Spleen (tissue), 11 donors: ENCODE measurements around the gene PTPRN2. TPM values are rescaled to one million over a fixed set of nuclear protein-coding genes. Genes with fewer than 3 reads are reported as not detected.

Source experiments
- DNase-seq: peaks from one replicate; pipeline ENCODE4 v3.0.0-alpha.2; 2020
- H3K27ac ChIP-seq, 8 donors: fragments of 200-600 bp; sonication (generic) in 7 of 8; 1 replicate in 4 of 8; 2 replicates in 4 of 8; pipeline versions ENCODE4 v1.5.0 to v1.8.0; 2016 to 2021; ENCODE audit warnings: inconsistent platforms in 4 of 8, mild to moderate bottlenecking in 4 of 8, moderate library complexity in 1 of 8
- H3K27me3 ChIP-seq, 7 donors: fragments of 200-600 bp; sonication (generic) in 6 of 7; replicated peaks in 1 of 7; 1 replicate in 4 of 7; 2 replicates in 3 of 7; pipeline versions ENCODE4 v1.5.0 to v1.8.0; 2016 to 2021; ENCODE audit warnings: inconsistent platforms in 3 of 7, mild to moderate bottlenecking in 1 of 7
- H3K36me3 ChIP-seq, 6 donors: fragments of 200-600 bp; sonication (generic) in 5 of 6; 1 replicate in 4 of 6; 2 replicates in 2 of 6; pipeline versions ENCODE4 v1.5.0 to v1.8.0; 2016 to 2021; ENCODE audit warnings: inconsistent platforms in 2 of 6
- H3K4me1 ChIP-seq, 6 donors: fragments of 200-600 bp; sonication (generic) in 5 of 6; 1 replicate in 3 of 6; 2 replicates in 3 of 6; pipeline versions ENCODE4 v1.5.0 to v1.8.0; 2016 to 2021; ENCODE audit warnings: inconsistent platforms in 3 of 6
- H3K4me3 ChIP-seq, 8 donors: fragments of 200-600 bp; sonication (generic) in 7 of 8; 1 replicate in 4 of 8; 2 replicates in 4 of 8; pipeline versions ENCODE4 v1.5.0 to v1.8.0; 2016 to 2021; ENCODE audit warnings: inconsistent platforms in 4 of 8, mild to moderate bottlenecking in 4 of 8, moderate library complexity in 2 of 8
- H3K9me3 ChIP-seq, 8 donors: fragments of 200-600 bp; sonication (generic) in 7 of 8; 1 replicate in 4 of 8; 2 replicates in 4 of 8; pipeline versions ENCODE4 v1.5.0 to v1.8.0; 2016 to 2021; ENCODE audit warnings: inconsistent platforms in 4 of 8
- CTCF ChIP-seq, 11 experiments: fragments of 200-600 bp in 7 of 11; fragments of 450-650 bp in 4 of 11; sonication (generic) in 4 of 11; IDR thresholded peaks in 8 of 11; conservative IDR thresholded peaks in 3 of 11; 1 replicate in 7 of 11; 2 replicates in 4 of 11; pipeline versions ENCODE4 v1.4.0 to v1.8.0; 2016 to 2021; ENCODE audit warnings: antibody characterized with exemption in 11 of 11, inconsistent platforms in 4 of 11, mild to moderate bottlenecking in 1 of 11
- POLR2A ChIP-seq, 3 donors: fragments of 450-650 bp; IDR thresholded peaks; one replicate each; pipeline ENCODE4 v1.5.1; 2017; ENCODE audit warnings: antibody characterized with exemption in 3 of 3, mild to moderate bottlenecking in 1 of 3
- POLR2AphosphoS5 ChIP-seq, 3 donors: sonication (generic); formaldehyde crosslinking; IDR thresholded peaks; one replicate each; pipeline ENCODE4 v1.5.1; 2017; ENCODE audit warnings: antibody characterized with exemption in 3 of 3
- WGBS, 5 donors: extraction: QIAGEN DNeasy Blood & Tissue Kit in 3 of 5; methylation state at CpG; one replicate each; pipeline versions ENCODE4 v1.1.5 to v1.1.7; 2013 to 2018; 5-methylcytosine and 5-hydroxymethylcytosine counted together
- intact Hi-C: fragments of 100-400 bp; cut with DNase I; formaldehyde crosslinking; loops from one replicate; pipeline ENCODE4 v1.15.0; 2023; ENCODE audit warnings: low total_unique reads
- polyA plus RNA-seq, 3 donors: library from polyadenylated mRNA; stranded (reverse); fragments of 200-250 nt; gene quantifications; one replicate each; pipeline ENCODE4 v1.2.1, GENCODE V29; 2013
- total RNA-seq, 7 donors: library from RNA; depleted of rRNA in 3 of 7; stranded (reverse); fragments of >200 nt in 3 of 7; fragmentation: NEBNext Ultra II Directional in 4 of 7; extraction: Animal tissue kit (Norgen Biotek cat#: 25700) in 4 of 7; gene quantifications; one replicate each; pipeline versions ENCODE4 v1.1.0 to v1.2.1, GENCODE V29; 2016 to 2021
- donor health status: healthy with polysubstance abuse.
- donor health status: DM: no; HTN: no; CAD: no; lungs with moderate emphysema.
- donor health status: DM: no; HTN: no; CAD: no.
- donor health status: Bipolar disorder and iron deficiency.
- donor health status: healthy.
- donor health status: DM: no; HTN: no; CAD: no.
- donor health status: DM: yes; HTN: yes; CAD: no.

Gene PTPRN2
- total and polyA plus RNA-seq, 10 donors, result 7.0 to 22.8 (median 16.8) TPM

DNA sequence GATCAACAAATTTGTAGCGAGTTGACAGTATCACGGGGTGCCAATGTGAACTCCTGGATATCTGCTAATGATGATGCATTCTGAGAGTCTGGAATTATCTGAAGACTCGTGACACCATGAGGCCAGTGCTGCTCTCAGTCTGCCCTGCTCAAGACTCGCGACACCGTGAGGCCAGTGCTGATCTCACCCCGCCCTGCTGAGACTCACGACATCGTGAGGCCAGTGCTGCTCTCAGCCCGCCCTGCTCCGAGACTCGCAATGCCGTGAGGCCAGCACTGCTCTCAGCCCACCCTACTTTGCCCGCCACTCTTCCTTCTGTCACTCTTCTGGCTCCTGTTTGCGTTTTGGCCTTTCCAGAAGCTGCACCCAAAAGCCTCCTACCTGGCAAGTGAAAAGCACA, 411.8 kb downstream of the PTPRN2 start:
- Histone ChIP-seq H3K27ac (no peak overlapping the region), H3K4me1 (no peaks in the 10 kb centered on the region), H3K9me3 (peaks cover 0 to 79% (median 33%) of the 10 kb centered on the region in 8 donors), H3K4me3 (no peak overlapping the region), H3K36me3 (no peaks in the 10 kb centered on the region), H3K27me3 (no peaks in the 10 kb centered on the region)
- TF ChIP-seq POLR2A (IDR thresholded peaks at IDR 0.05) (no peak), POLR2AphosphoS5 (IDR thresholded peaks at IDR 0.05) (no peak), CTCF (IDR thresholded peaks at IDR 0.05 in 8 of 11, conservative IDR thresholded peaks at IDR 0.05 in 3 of 11) (no peak)
- intact Hi-C loops, result no loop called here
- 84 to 91% (median 91%) methylated on average over 15 of the region's 15 CpGs for WGBS, 5 donors
- no peak for DNase-seq

- Histone ChIP-seq H3K27ac (no peak overlapping the region), H3K4me1 (no peaks in the 10 kb centered on the region), H3K4me3 (no peak overlapping the region), H3K27me3 (no peaks in the 10 kb centered on the region), H3K36me3 (no peaks in the 10 kb centered on the region), H3K9me3 (peaks cover 0 to 74% (median 33%) of the 10 kb centered on the region in 8 donors)
- TF ChIP-seq CTCF (IDR thresholded peaks at IDR 0.05 in 8 of 11, conservative IDR thresholded peaks at IDR 0.05 in 3 of 11) (no peak), POLR2AphosphoS5 (IDR thresholded peaks at IDR 0.05) (no peak), POLR2A (IDR thresholded peaks at IDR 0.05) (no peak)
- no peak for DNase-seq
- intact Hi-C loops, result no loop called here
- 89 to 94% (median 92%) methylated on average over 7 to 12 of the region's 12 CpGs for WGBS, 5 donors
These were observed 412.7 kb downstream of the PTPRN2 start for GRCh38 chr7:158174947-158175346.

GRCh38 chr7:158167373-158167772, 420.2 kb downstream of the PTPRN2 start:
- H3K4me1 ChIP-seq, result no peaks in the 10 kb centered on the region
- H3K27ac ChIP-seq, result no peak overlapping the region
- H3K9me3 ChIP-seq, result peaks cover 0 to 27% (median 3%) of the 10 kb centered on the region in 8 donors
- 72 to 78% (median 74%) methylated on average over 4 of the region's 4 CpGs for WGBS, 5 donors
- TF ChIP-seq POLR2AphosphoS5 (IDR thresholded peaks at IDR 0.05) (no peak), CTCF (IDR thresholded peaks at IDR 0.05 in 8 of 11, conservative IDR thresholded peaks at IDR 0.05 in 3 of 11) (no peak), POLR2A (IDR thresholded peaks at IDR 0.05) (no peak)
- DNase-seq, result no peak
- intact Hi-C loops, result no loop called here
- H3K27me3 ChIP-seq, result no peaks in the 10 kb centered on the region
- no peak overlapping the region for H3K4me3 ChIP-seq
- no peaks in the 10 kb centered on the region for H3K36me3 ChIP-seq

DNA sequence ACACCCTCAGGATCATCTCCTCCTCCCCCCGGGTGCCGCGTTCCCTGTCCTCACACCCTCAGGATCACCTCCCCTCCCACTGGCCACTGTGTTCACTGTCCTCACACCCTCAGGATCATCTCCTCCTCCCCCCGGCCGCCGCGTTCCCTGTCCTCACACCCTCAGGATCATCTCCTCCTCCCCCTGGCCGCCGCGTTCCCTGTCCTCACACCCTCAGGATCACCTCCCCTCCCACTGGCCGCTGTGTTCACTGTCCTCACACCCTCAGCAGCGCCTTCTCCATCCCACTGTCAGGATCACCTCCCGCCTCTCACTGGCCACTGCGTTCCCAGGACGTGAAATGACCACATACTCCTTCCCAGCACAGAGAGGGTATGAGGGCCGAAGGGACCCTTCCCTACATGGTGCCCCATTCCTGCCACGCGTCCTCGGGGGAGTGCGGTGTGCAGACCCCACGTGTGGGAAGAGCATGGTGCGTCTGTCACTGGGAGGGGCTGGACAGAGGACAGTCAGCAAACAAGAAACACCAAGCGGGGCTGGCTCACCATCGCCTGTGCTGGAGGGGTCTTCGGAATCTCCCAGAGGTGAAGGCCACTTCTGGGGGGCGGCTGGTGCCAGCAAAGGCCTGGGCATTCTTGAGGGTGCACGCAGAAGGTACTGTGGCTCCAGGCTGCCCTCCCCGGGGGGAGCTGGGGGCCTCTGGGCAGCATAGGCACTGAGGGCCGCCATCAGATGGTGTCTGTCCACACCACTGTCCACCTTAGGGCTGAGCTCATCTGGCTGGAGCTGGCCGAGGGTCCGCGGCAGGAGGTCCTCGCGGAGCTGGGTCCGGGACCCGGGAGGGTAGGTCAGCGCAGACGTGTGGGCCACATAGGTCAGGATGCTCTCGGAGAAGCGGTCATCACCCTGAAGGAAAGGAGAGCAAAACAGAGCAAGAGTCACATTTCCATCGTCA, 421.0 kb downstream of the PTPRN2 start:
- Histone ChIP-seq H3K9me3 (peaks cover 0 to 23% (median 3%) of the 10 kb centered on the region in 8 donors), H3K4me3 (no peak overlapping the region), H3K27ac (no peak overlapping the region), H3K4me1 (no peaks in the 10 kb centered on the region), H3K27me3 (no peaks in the 10 kb centered on the region), H3K36me3 (no peaks in the 10 kb centered on the region)
- intact Hi-C loops, result no loop called here
- WGBS, 5 donors, result 86 to 91% (median 89%) methylated on average over 36 to 41 of the region's 41 CpGs
- TF ChIP-seq POLR2A (IDR thresholded peaks at IDR 0.05), result no peak
- no peak for TF ChIP-seq CTCF (IDR thresholded peaks at IDR 0.05 in 8 of 11, conservative IDR thresholded peaks at IDR 0.05 in 3 of 11)
- no peak for TF ChIP-seq POLR2AphosphoS5 (IDR thresholded peaks at IDR 0.05)
- no peak for DNase-seq
